ENCODE measurements around the gene TMEM163. TPM values are rescaled to one million over a fixed set of nuclear protein-coding genes. Genes with fewer than 3 reads are reported as not detected.

The TMEM163 gene
- total RNA-seq, 1 donor = not detected

- DNase-seq (ENCODE audit: insufficient read length, low spot score, missing footprints) = no peak
- H3K4me3 ChIP-seq (ENCODE audit: insufficient read depth, low read length) = no peak overlapping the region
- peaks cover 8% of the 10 kb centered on the region for H3K27me3 ChIP-seq (ENCODE audit: insufficient read depth, low read length)
- H3K4me1 ChIP-seq (ENCODE audit: insufficient read depth, low read length) = no peaks in the 10 kb centered on the region
- H4K20me1 ChIP-seq (ENCODE audit: insufficient read depth, low read length) = no peaks in the 10 kb centered on the region
- no peak overlapping the region for H2AFZ ChIP-seq (ENCODE audit: low read length)
- no peaks in the 10 kb centered on the region for H3K79me2 ChIP-seq (ENCODE audit: insufficient read depth, low read length)
- no peak overlapping the region for H3K27ac ChIP-seq (ENCODE audit: low read depth, low read length)
- H3K36me3 ChIP-seq (ENCODE audit: insufficient read depth, low read length) = no peaks in the 10 kb centered on the region
- H3K9me3 ChIP-seq (ENCODE audit: low read depth, low read length) = no peaks in the 10 kb centered on the region
- H3K4me2 ChIP-seq (ENCODE audit: insufficient read depth, low read length) = no peak overlapping the region
- no peak for TF ChIP-seq CTCF (IDR thresholded peaks at IDR 0.05; ENCODE audit: extremely low read depth, low read depth, low read length)
Observed at GRCh38 chr2:134458950-134459349, 259.9 kb downstream of the TMEM163 start.

DNA sequence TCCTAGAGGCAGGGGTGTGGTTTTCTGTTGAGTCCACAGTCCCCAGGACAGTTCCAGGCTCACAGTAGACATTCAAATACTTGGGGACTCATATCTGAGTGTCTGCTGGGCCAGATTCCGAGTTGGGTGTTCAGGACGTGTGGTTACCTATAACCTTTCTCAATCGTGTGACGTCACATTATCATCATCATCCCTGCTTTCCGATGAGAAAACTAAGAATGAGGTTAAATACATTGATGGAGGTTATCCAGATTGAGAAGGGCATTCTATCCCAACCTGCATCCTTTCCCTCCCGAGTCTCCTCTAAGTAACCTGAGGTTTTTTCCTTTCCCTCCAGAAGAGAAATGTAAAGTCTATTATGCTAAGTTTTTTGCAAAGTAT is 260.3 kb downstream of the TMEM163 start:
- no peak for DNase-seq (ENCODE audit: insufficient read length, low spot score, missing footprints)
- Histone ChIP-seq H3K4me2 (ENCODE audit: insufficient read depth, low read length) (no peak overlapping the region), H3K4me3 (ENCODE audit: insufficient read depth, low read length) (no peak overlapping the region), H3K4me1 (ENCODE audit: insufficient read depth, low read length) (no peaks in the 10 kb centered on the region), H4K20me1 (ENCODE audit: insufficient read depth, low read length) (no peaks in the 10 kb centered on the region), H3K9me3 (ENCODE audit: low read depth, low read length) (no peaks in the 10 kb centered on the region), H3K27ac (ENCODE audit: low read depth, low read length) (no peak overlapping the region), H3K27me3 (ENCODE audit: insufficient read depth, low read length) (peaks cover 8% of the 10 kb centered on the region), H3K36me3 (ENCODE audit: insufficient read depth, low read length) (no peaks in the 10 kb centered on the region), H2AFZ (ENCODE audit: low read length) (no peak overlapping the region), H3K79me2 (ENCODE audit: insufficient read depth, low read length) (no peaks in the 10 kb centered on the region)
- no peak for TF ChIP-seq CTCF (IDR thresholded peaks at IDR 0.05; ENCODE audit: extremely low read depth, low read depth, low read length)

DNA sequence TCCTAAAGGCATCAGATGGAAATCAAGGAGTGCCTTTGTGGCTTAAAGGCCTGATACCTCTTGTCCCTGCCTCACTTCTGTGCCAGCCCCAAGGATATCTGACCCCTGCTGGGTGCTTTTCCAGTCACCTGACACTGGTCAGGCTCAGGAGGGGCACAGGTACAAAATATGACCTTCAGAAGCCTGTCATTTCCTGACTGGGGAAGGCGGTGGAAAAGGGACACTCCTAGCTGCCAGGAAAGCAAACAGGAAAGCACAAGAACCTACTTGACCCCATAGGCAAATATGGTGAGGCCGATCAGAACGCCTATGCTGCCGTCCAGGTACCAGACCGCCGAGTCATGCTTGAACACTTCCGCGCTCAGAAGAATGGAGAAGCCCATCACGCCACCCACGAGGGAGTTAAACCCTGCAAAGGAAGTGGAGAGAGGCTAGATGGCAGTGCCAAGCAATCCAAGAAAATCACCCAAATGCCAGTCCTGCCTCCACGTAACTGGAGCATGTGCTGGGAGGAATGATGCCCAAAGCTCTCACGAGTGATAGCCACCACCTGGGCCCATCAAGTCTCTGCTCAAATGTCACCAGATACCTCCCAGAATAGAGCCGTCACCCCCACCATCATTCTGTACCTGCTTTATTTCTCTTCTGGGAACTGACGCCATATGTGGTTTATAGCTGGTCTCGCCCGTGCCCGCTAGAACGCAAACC is 260.9 kb downstream of the TMEM163 start:
- H3K4me3 ChIP-seq (ENCODE audit: insufficient read depth, low read length) = no peak overlapping the region
- no peak for TF ChIP-seq CTCF (IDR thresholded peaks at IDR 0.05; ENCODE audit: extremely low read depth, low read depth, low read length)
- H3K4me2 ChIP-seq (ENCODE audit: insufficient read depth, low read length) = no peak overlapping the region
- H3K79me2 ChIP-seq (ENCODE audit: insufficient read depth, low read length) = no peaks in the 10 kb centered on the region
- no peaks in the 10 kb centered on the region for H4K20me1 ChIP-seq (ENCODE audit: insufficient read depth, low read length)
- no peaks in the 10 kb centered on the region for H3K4me1 ChIP-seq (ENCODE audit: insufficient read depth, low read length)
- no peak overlapping the region for H2AFZ ChIP-seq (ENCODE audit: low read length)
- no peak overlapping the region for H3K27ac ChIP-seq (ENCODE audit: low read depth, low read length)
- H3K9me3 ChIP-seq (ENCODE audit: low read depth, low read length) = no peaks in the 10 kb centered on the region
- peaks cover 8% of the 10 kb centered on the region for H3K27me3 ChIP-seq (ENCODE audit: insufficient read depth, low read length)
- DNase-seq (ENCODE audit: insufficient read length, low spot score, missing footprints) = no peak
- H3K36me3 ChIP-seq (ENCODE audit: insufficient read depth, low read length) = no peaks in the 10 kb centered on the region

GRCh38 chr2:134457353-134457752 is 261.4 kb downstream of the TMEM163 start:
- no peak for TF ChIP-seq CTCF (IDR thresholded peaks at IDR 0.05; ENCODE audit: extremely low read depth, low read depth, low read length)
- no peak for DNase-seq (ENCODE audit: insufficient read length, low spot score, missing footprints)
- H4K20me1 ChIP-seq (ENCODE audit: insufficient read depth, low read length) = no peaks in the 10 kb centered on the region
- no peak overlapping the region for H2AFZ ChIP-seq (ENCODE audit: low read length)
- H3K4me2 ChIP-seq (ENCODE audit: insufficient read depth, low read length) = no peak overlapping the region
- H3K4me1 ChIP-seq (ENCODE audit: insufficient read depth, low read length) = no peaks in the 10 kb centered on the region
- H3K79me2 ChIP-seq (ENCODE audit: insufficient read depth, low read length) = no peaks in the 10 kb centered on the region
- H3K4me3 ChIP-seq (ENCODE audit: insufficient read depth, low read length) = no peak overlapping the region
- H3K27me3 ChIP-seq (ENCODE audit: insufficient read depth, low read length) = peaks cover 8% of the 10 kb centered on the region
- no peak overlapping the region for H3K27ac ChIP-seq (ENCODE audit: low read depth, low read length)
- no peaks in the 10 kb centered on the region for H3K9me3 ChIP-seq (ENCODE audit: low read depth, low read length)
- no peaks in the 10 kb centered on the region for H3K36me3 ChIP-seq (ENCODE audit: insufficient read depth, low read length)

All from osteoblast (primary cell).